Adrenal gland (tissue), 12 donors: ENCODE measurements around the gene LBHD1. TPM values are rescaled to one million over a fixed set of nuclear protein-coding genes. Genes with fewer than 3 reads are reported as not detected.
"Not testable (repeated sequence)": the region's sequence is repeated elsewhere in the genome, so short reads cannot be mapped to it uniquely, and the experiment has no call there.

ENCODE experiments used
- DNase-seq, 7 donors: peaks; one replicate each; pipeline ENCODE4 v3.0.0-alpha.2; 2019 to 2020
- H3K27ac ChIP-seq, 5 donors: fragments of 200-600 bp; sonication (generic) in 4 of 5; 1 replicate in 3 of 5; 2 replicates in 2 of 5; pipeline versions ENCODE4 v1.5.1 to v1.8.0; 2016 to 2020; ENCODE audit warnings: mild to moderate bottlenecking in 1 of 5
- H3K27me3 ChIP-seq: fragments of 200-600 bp; 2 replicates; pipeline ENCODE4 v1.8.0; 2021
- H3K36me3 ChIP-seq, 2 donors: fragments of 200-600 bp; replicated peaks in 1 of 2; 1 replicate in 1 of 2; 2 replicates in 1 of 2; pipeline versions ENCODE4 v1.5.1 to v1.8.0; 2018 to 2022
- H3K4me1 ChIP-seq, 2 donors: fragments of 200-600 bp; replicated peaks in 1 of 2; 1 replicate in 1 of 2; 2 replicates in 1 of 2; pipeline versions ENCODE4 v1.5.1 to v1.8.0; 2018 to 2021
- H3K4me3 ChIP-seq, 4 donors: fragments of 200-600 bp; sonication (generic) in 3 of 4; one replicate each; pipeline ENCODE4 v1.5.1; 2016 to 2018
- H3K9me3 ChIP-seq, 3 donors: fragments of 200-600 bp; sonication (generic) in 1 of 3; replicated peaks in 1 of 3; 1 replicate in 2 of 3; 2 replicates in 1 of 3; pipeline versions ENCODE4 v1.5.1 to v1.8.0; 2016 to 2021
- POLR2A ChIP-seq, 2 donors: fragments of 450-650 bp; IDR thresholded peaks; one replicate each; pipeline ENCODE4 v1.6.1; 2017; ENCODE audit warnings: antibody characterized with exemption in 2 of 2, mild to moderate bottlenecking in 2 of 2, moderate library complexity in 1 of 2
- WGBS, 4 donors: extraction: QIAGEN DNeasy Blood & Tissue Kit in 2 of 4; methylation state at CpG; one replicate each; pipeline versions ENCODE4 v1.1.5 to v1.1.7; 2013 to 2017; 5-methylcytosine and 5-hydroxymethylcytosine counted together
- intact Hi-C, 2 donors: fragments of 100-400 bp; cut with DNase I; formaldehyde crosslinking; loops; one replicate each; pipeline versions ENCODE4 v1.14.1 to v1.15.0; 2022 to 2023
- polyA plus RNA-seq, 3 donors: library from polyadenylated mRNA; stranded (reverse); fragments of 200-250 nt in 2 of 3; fragments of 350-450 nt in 1 of 3; fragmentation: Illumina TruSeq in 1 of 3; extraction: RNeasy Lipid Tissue Mini Kit (QIAGEN cat#74804) in 1 of 3; gene quantifications; one replicate each; pipeline ENCODE4 v1.2.3, GENCODE V29; 2013 to 2014
- total RNA-seq, 9 donors: library from RNA; depleted of rRNA in 4 of 9; stranded (reverse); fragments of >200 nt in 4 of 9; fragments of 120-200 nt in 1 of 9; fragmentation: NEBNext Ultra II Directional in 1 of 9; extraction: Animal tissue kit (Norgen Biotek cat#: 25700) in 1 of 9; gene quantifications; one replicate each; pipeline versions ENCODE4 v1.1.0 to v1.2.4, GENCODE V29; 2013 to 2023
- TF ChIP-seq, protein P1 (sequence below), 6 experiments: fragments of 450-650 bp in 4 of 6; fragments of 200-600 bp in 2 of 6; sonication (generic) in 1 of 6; IDR thresholded peaks; 1 replicate in 5 of 6; 2 replicates in 1 of 6; pipeline versions ENCODE4 v1.5.1 to v1.8.0; 2016 to 2021; ENCODE audit warnings: antibody characterized with exemption in 6 of 6, mild to moderate bottlenecking in 2 of 6, moderate library complexity in 1 of 6
- donor health status: healthy with polysubstance abuse.
- donor health status: Bipolar disorder and iron deficiency.
- donor health status: DM: yes; HTN: yes; CAD: no.
- donor health status: DM: no; HTN: no; CAD: no.
- donor health status: DM: no; HTN: no; CAD: no.
- donor health status: DM: yes; HTN: yes; CAD: no.

The LBHD1 gene
- total and polyA plus RNA-seq, 12 donors = 1.1 to 30.4 (median 12.7) TPM

DNA sequence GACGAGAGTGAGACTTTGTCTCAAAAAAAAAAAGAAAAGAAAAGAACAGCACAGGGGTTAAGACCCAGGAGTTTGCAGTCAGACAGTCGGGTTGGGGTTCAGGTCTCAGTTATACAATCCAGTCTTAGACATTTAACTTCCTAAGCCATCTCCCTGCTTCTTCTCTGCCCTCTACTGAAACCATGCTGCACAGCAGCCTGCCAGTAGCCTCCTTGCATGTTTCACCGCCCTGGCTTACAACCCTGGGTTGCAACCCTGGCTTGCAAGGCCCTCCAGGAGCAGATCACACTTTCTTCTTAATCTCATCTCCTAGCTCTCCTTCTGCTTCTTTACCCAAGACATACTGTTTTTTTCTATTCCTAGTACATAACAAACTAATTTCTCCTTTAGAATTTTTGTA is 44.4 kb downstream of the LBHD1 start:
- 85 to 93% (median 87%) methylated on average over 3 of the region's 3 CpGs for WGBS, 4 donors
- Histone ChIP-seq H3K36me3 (peaks cover 0 to 78% of the 10 kb centered on the region in 2 donors), H3K4me3 (no peak overlapping the region), H3K9me3 (no peaks in the 10 kb centered on the region), H3K4me1 (peaks cover 0 to under 1% of the 10 kb centered on the region in 2 donors), H3K27me3 (no peaks in the 10 kb centered on the region), H3K27ac (no peak overlapping the region)
- intact Hi-C loops = no loop called here
- no peak for DNase-seq
- TF ChIP-seq POLR2A (IDR thresholded peaks at IDR 0.05) = no peak

GRCh38 chr11:62622476-62623089 is 49.5 kb downstream of the LBHD1 start:
- intact Hi-C loops = no loop called here
- H3K4me1 ChIP-seq = peaks cover 0 to 18% of the 10 kb centered on the region in 2 donors

DNA sequence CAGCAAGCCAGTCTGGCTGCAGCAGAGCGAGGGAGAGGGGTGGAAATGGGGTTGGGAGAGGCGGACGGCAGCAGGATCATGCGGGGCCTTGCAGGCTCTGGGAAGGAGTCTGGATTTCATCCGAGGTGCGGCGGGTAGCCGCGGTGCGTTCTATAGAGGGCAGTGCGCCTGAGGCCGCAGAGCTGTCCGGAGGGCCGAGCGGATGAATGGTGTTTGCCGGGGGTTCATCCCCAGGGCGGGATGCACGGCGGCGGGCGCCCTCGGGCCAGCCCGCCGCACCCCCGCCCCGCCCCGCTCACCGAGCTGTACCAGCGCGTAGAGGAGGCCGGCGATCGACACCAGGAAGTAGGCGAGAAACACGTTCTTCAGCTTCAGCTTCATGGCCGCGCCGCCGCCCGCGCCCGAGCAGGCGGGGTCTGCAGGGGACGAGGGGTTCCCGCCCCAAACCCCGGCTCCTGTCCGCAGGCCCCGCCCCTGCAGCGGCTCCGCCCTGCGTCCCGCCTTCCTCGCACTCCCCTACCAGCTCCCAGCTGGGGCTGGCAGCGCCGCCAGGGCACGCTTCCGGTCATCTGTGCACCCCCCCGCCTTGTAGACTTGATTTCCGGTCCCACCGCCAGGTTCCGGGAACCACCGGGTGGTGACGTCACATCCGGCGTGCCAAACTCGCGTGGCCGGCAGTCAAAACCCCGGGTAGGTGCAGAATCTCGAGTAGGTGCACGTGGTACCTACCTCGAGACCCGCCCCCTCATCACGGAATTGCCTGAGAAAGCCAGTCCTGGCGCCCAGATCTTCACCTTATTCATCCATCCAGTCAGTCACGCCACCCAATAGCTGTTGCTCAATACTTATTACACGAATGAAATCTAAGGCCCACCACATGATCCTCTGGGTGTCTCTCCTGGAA is 50.2 kb downstream of the LBHD1 start, which contains the start of gene B3GAT3:
Gene B3GAT3, minus strand, starts transcription at position 420 of the 904 bp plus-strand sequence. Its CDS starts 39 bp downstream, at position 381.
- peak; percentile 65 to 80 for TF ChIP-seq POLR2A (IDR thresholded peaks at IDR 0.05)
- TF ChIP-seq, protein P1, sequence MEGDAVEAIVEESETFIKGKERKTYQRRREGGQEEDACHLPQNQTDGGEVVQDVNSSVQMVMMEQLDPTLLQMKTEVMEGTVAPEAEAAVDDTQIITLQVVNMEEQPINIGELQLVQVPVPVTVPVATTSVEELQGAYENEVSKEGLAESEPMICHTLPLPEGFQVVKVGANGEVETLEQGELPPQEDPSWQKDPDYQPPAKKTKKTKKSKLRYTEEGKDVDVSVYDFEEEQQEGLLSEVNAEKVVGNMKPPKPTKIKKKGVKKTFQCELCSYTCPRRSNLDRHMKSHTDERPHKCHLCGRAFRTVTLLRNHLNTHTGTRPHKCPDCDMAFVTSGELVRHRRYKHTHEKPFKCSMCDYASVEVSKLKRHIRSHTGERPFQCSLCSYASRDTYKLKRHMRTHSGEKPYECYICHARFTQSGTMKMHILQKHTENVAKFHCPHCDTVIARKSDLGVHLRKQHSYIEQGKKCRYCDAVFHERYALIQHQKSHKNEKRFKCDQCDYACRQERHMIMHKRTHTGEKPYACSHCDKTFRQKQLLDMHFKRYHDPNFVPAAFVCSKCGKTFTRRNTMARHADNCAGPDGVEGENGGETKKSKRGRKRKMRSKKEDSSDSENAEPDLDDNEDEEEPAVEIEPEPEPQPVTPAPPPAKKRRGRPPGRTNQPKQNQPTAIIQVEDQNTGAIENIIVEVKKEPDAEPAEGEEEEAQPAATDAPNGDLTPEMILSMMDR (IDR thresholded peaks at IDR 0.05) = peak in 4 of 6 experiments; percentile 24 to 45 (median 28)
- Histone ChIP-seq H3K4me1 (peaks cover 0 to 18% of the 10 kb centered on the region in 2 donors), H3K36me3 (peaks cover 0 to 27% of the 10 kb centered on the region in 2 donors), H3K9me3 (no peaks in the 10 kb centered on the region), H3K4me3 (peak within 1 kb of the TSS; percentile 40 to 87 (median 50)), H3K27ac (peak within 1 kb of the TSS; percentile 61 to 96 (median 85)), H3K27me3 (no peaks in the 10 kb centered on the region)
- intact Hi-C loops = no loop called here
- 1 to 2% (median 1%) methylated on average over 23 to 77 of the region's 77 CpGs for WGBS, 4 donors
- DNase-seq = peak; percentile 98 to 99 (median 99)

More at GRCh38 chr11:62622476-62623089, 49.5 kb downstream of the LBHD1 start:
- no peak for DNase-seq
- WGBS, 4 donors = 85 to 90% (median 87%) methylated on average over 7 of the region's 7 CpGs
- Histone ChIP-seq H3K36me3 (peaks cover 0 to 27% of the 10 kb centered on the region in 2 donors), H3K27me3 (no peaks in the 10 kb centered on the region), H3K4me3 (peak overlapping the region in 2 of 4 donors; percentile 18 to 87), H3K27ac (peak overlapping the region; percentile 61 to 96 (median 85)), H3K9me3 (no peaks in the 10 kb centered on the region)
- TF ChIP-seq POLR2A (IDR thresholded peaks at IDR 0.05) = no peak
- TF ChIP-seq, protein P1 (IDR thresholded peaks at IDR 0.05) = no peak

GRCh38 chr11:62621027-62621566 is 51.0 kb downstream of the LBHD1 start:
- Histone ChIP-seq H3K36me3 (peaks cover 0 to 27% of the 10 kb centered on the region in 2 donors), H3K4me1 (peaks cover 0 to 18% of the 10 kb centered on the region in 2 donors), H3K9me3 (no peaks in the 10 kb centered on the region), H3K27ac (peak overlapping the region; percentile 40 to 96 (median 85)), H3K4me3 (peak overlapping the region; percentile 40 to 87 (median 50)), H3K27me3 (no peaks in the 10 kb centered on the region)
- intact Hi-C loops = no loop called here
- 32 to 35% (median 34%) methylated on average over 8 of the region's 8 CpGs for WGBS, 4 donors
- DNase-seq = no peak
- TF ChIP-seq, protein P1 (IDR thresholded peaks at IDR 0.05) = no peak
- TF ChIP-seq POLR2A (IDR thresholded peaks at IDR 0.05) = no peak

- H3K27me3 ChIP-seq, H3K27ac ChIP-seq, intact Hi-C loops, DNase-seq, H3K9me3 ChIP-seq, H3K4me3 ChIP-seq: not testable (repeated sequence)
- WGBS, 4 donors = 91 to 94% (median 92%) methylated on average over 3 to 13 of the region's 14 CpGs; no CpG with 5 or more reads in 1 of the 4 donors
- Histone ChIP-seq H3K4me1 (peaks cover 0 to 17% of the 10 kb centered on the region in 2 donors), H3K36me3 (peaks cover 0 to 25% of the 10 kb centered on the region in 2 donors)
Measured at GRCh38 chr11:62616957-62617356, 55.1 kb downstream of the LBHD1 start.
